IMR-90 (cell line): ENCODE measurements around the gene MGLL. TPM values are rescaled to one million over a fixed set of nuclear protein-coding genes. Genes with fewer than 3 reads are reported as not detected.
A peak's percentile ranks its signal among the peaks of the same experiment; 100 is the strongest.

ENCODE experiments used
- ATAC-seq: fragments of 200-7000 bp; cut with Tn5 transposase; 2 replicates; pipeline ENCODE4 v1.9.1; 2020; ENCODE audit warnings: low read depth, mild to moderate bottlenecking, moderate library complexity
- BruUV-seq: library from RNA; stranded (reverse); fragments of 400-500 nt; replicated peaks from 2 replicates; lab custom pipeline; 2021; lab: Mats Ljungman, UMichigan
- CTCF ChIA-PET: fragments of 300-600 bp; formaldehyde crosslinking; extraction: SDS; loops from one replicate; lab custom pipeline; 2021; ENCODE audit warnings: antibody characterized with exemption; lab: Yijun Ruan, JAX
- POLR2A ChIA-PET: fragments of 300-600 bp; sonication (Branson Sonifier 250); formaldehyde crosslinking; loops from one replicate; lab custom pipeline; 2022; ENCODE audit warnings: antibody characterized with exemption; ENCODE audit not compliant: unreplicated experiment; lab: Charles Lee
- DNase-seq: peaks from one replicate; pipeline ENCODE4 v3.0.0; 2013
- H2AFZ ChIP-seq: replicated peaks from 2 replicates; pipeline ENCODE3; 2013; ENCODE audit warnings: low read length, mild to moderate bottlenecking; ENCODE audit not compliant: poor library complexity
- H2AK5ac ChIP-seq: 2 replicates; pipeline ENCODE4 v1.6.1; 2013; ENCODE audit warnings: low read depth, low read length, inconsistent platforms
- H2AK9ac ChIP-seq: replicated peaks from 2 replicates; pipeline ENCODE3; 2013; ENCODE audit warnings: mild to moderate bottlenecking, low read depth, low read length, moderate library complexity; ENCODE audit not compliant: poor library complexity
- H2BK120ac ChIP-seq: 2 replicates; pipeline ENCODE4 v1.6.1; 2013; ENCODE audit warnings: low read depth, low read length, inconsistent platforms
- H2BK15ac ChIP-seq: 3 replicates; pipeline ENCODE4 v1.6.1; 2013; ENCODE audit warnings: low read depth, low read length, inconsistent platforms
- H2BK20ac ChIP-seq: 2 replicates; pipeline ENCODE4 v1.6.1; 2013; ENCODE audit warnings: low read depth, mild to moderate bottlenecking, inconsistent platforms, low read length, moderate library complexity
- H2BK5ac ChIP-seq: 2 replicates; pipeline ENCODE4 v1.6.1; 2013; ENCODE audit warnings: mild to moderate bottlenecking, low read depth, low read length, inconsistent platforms; ENCODE audit not compliant: poor library complexity, severe bottlenecking
- H3K14ac ChIP-seq: replicated peaks from 2 replicates; pipeline ENCODE4 v1.6.1; 2013; ENCODE audit warnings: low read depth, low read length, inconsistent platforms
- H3K18ac ChIP-seq: 2 replicates; pipeline ENCODE4 v1.6.1; 2013; ENCODE audit warnings: low read depth, low read length, control low read depth
- H3K23ac ChIP-seq: 2 replicates; pipeline ENCODE4 v1.6.1; 2013; ENCODE audit warnings: low read depth, low read length, inconsistent platforms
- H3K27ac ChIP-seq: 2 replicates; pipeline ENCODE4 v1.5.1; 2013; ENCODE audit warnings: mild to moderate bottlenecking, control low read depth, low read length; ENCODE audit not compliant: insufficient read depth
- H3K27me3 ChIP-seq: 2 replicates; pipeline ENCODE4 v1.6.1; 2013; ENCODE audit warnings: low read length; ENCODE audit not compliant: control insufficient read depth, insufficient read depth
- H3K36me3 ChIP-seq: 2 replicates; pipeline ENCODE4 v1.6.1; 2013; ENCODE audit warnings: low read length, mixed read lengths; ENCODE audit not compliant: control insufficient read depth, insufficient read depth
- H3K4ac ChIP-seq: 2 replicates; pipeline ENCODE4 v1.6.1; 2013; ENCODE audit warnings: low read depth, low read length, inconsistent platforms
- H3K4me1 ChIP-seq: 2 replicates; pipeline ENCODE4 v1.6.1; 2013; ENCODE audit warnings: low read length, mixed read lengths; ENCODE audit not compliant: control insufficient read depth, insufficient read depth
- H3K4me2 ChIP-seq: 2 replicates; pipeline ENCODE4 v1.6.1; 2013; ENCODE audit warnings: low read depth, mild to moderate bottlenecking, control low read depth, low read length, moderate library complexity
- H3K4me3 ChIP-seq: 2 replicates; pipeline ENCODE4 v1.5.1; 2013; ENCODE audit warnings: low read depth, mild to moderate bottlenecking, control low read depth, low read length, moderate library complexity; ENCODE audit not compliant: insufficient read depth
- H3K56ac ChIP-seq: 2 replicates; pipeline ENCODE4 v1.6.1; 2013; ENCODE audit warnings: low read length, inconsistent platforms; ENCODE audit not compliant: insufficient read depth; ENCODE audit errors: extremely low read depth
- H3K79me1 ChIP-seq, 2 experiments: 2 replicates each; pipeline ENCODE4 v1.6.1; 2013; ENCODE audit warnings: low read length in 2 of 2, inconsistent platforms in 1 of 2, low read depth in 1 of 2
- H3K9ac ChIP-seq: 2 replicates; pipeline ENCODE4 v1.6.1; 2013; ENCODE audit warnings: low read depth, low read length, control low read depth
- H3K9me1 ChIP-seq: 2 replicates; pipeline ENCODE4 v1.6.1; 2013; ENCODE audit warnings: low read length, inconsistent platforms; ENCODE audit not compliant: insufficient read depth
- H3K9me3 ChIP-seq: 2 replicates; pipeline ENCODE4 v1.6.1; 2013; ENCODE audit warnings: low read length; ENCODE audit not compliant: control insufficient read depth, insufficient read depth
- H4K20me1 ChIP-seq: 2 replicates; pipeline ENCODE4 v1.6.1; 2013; ENCODE audit warnings: low read length, inconsistent platforms; ENCODE audit not compliant: insufficient read depth
- H4K5ac ChIP-seq: 2 replicates; pipeline ENCODE4 v1.6.1; 2013; ENCODE audit warnings: mild to moderate bottlenecking, low read depth, low read length, control low read depth
- H4K8ac ChIP-seq, 2 experiments: 2 replicates each; pipeline ENCODE4 v1.6.1; 2013; ENCODE audit warnings: low read depth in 2 of 2, low read length in 2 of 2, control low read depth in 1 of 2, inconsistent platforms in 1 of 2
- H4K91ac ChIP-seq: 2 replicates; pipeline ENCODE4 v1.6.1; 2013; ENCODE audit warnings: low read depth, low read length, inconsistent platforms; ENCODE audit not compliant: insufficient read depth
- BHLHE40 ChIP-seq: fragments of 150-350 bp; IDR thresholded peaks from 2 replicates; pipeline ENCODE4 v1.6.1; 2016; ENCODE audit warnings: mild to moderate bottlenecking, low read depth, low read length
- CEBPB ChIP-seq: IDR thresholded peaks from 2 replicates; pipeline ENCODE4 v1.6.1; 2012; ENCODE audit warnings: low read depth, low read length, improper control_type of control experiment
- CHD1 ChIP-seq: IDR thresholded peaks from 2 replicates; pipeline ENCODE4 v1.6.1; 2012; ENCODE audit warnings: low read depth, low read length, improper control_type of control experiment
- CTCF ChIP-seq: conservative IDR thresholded peaks from 2 replicates; pipeline ENCODE4 v1.5.1; 2012; ENCODE audit warnings: mild to moderate bottlenecking, low read depth, low read length, improper control_type of control experiment
- ELK1 ChIP-seq: fragments of 150-350 bp; IDR thresholded peaks from 2 replicates; pipeline ENCODE4 v1.6.1; 2016; ENCODE audit warnings: low read depth, mild to moderate bottlenecking, low read length, moderate library complexity, borderline replicate concordance
- FOS ChIP-seq: fragments of 150-350 bp; IDR thresholded peaks from 2 replicates; pipeline ENCODE4 v1.6.1; 2016; ENCODE audit warnings: low read depth, low read length
- MAFK ChIP-seq: IDR thresholded peaks from 2 replicates; pipeline ENCODE4 v1.6.1; 2012; ENCODE audit warnings: low read depth, low read length, improper control_type of control experiment
- MAZ ChIP-seq: IDR thresholded peaks from 2 replicates; pipeline ENCODE4 v1.6.1; 2012; ENCODE audit warnings: low read depth, mild to moderate bottlenecking, low read length, improper control_type of control experiment, moderate library complexity, borderline replicate concordance
- MXI1 ChIP-seq: IDR thresholded peaks from 2 replicates; pipeline ENCODE4 v1.6.1; 2012; ENCODE audit warnings: low read depth, mild to moderate bottlenecking, low read length, moderate library complexity, borderline replicate concordance
- NFE2L2 ChIP-seq: fragments of 150-350 bp; IDR thresholded peaks from 2 replicates; pipeline ENCODE4 v1.6.1; 2016; ENCODE audit warnings: low read depth, mild to moderate bottlenecking, low read length
- POLR2A ChIP-seq: IDR thresholded peaks from 2 replicates; pipeline ENCODE4 v1.6.1; 2012; ENCODE audit warnings: mild to moderate bottlenecking, low read depth, low read length
- RAD21 ChIP-seq: IDR thresholded peaks from 2 replicates; pipeline ENCODE4 v1.6.1; 2012; ENCODE audit warnings: low read length, improper control_type of control experiment
- RCOR1 ChIP-seq: IDR thresholded peaks from 2 replicates; pipeline ENCODE4 v1.6.1; 2012; ENCODE audit warnings: mild to moderate bottlenecking, low read length, improper control_type of control experiment; ENCODE audit not compliant: insufficient replicate concordance
- RFX5 ChIP-seq: IDR thresholded peaks from 2 replicates; pipeline ENCODE4 v1.8.0; 2012; ENCODE audit warnings: low read depth, mild to moderate bottlenecking, low read length, moderate library complexity
- SMC3 ChIP-seq: fragments of 150-350 bp; IDR thresholded peaks from 2 replicates; pipeline ENCODE4 v1.6.1; 2016; ENCODE audit warnings: low read depth, mild to moderate bottlenecking, antibody characterized with exemption, low read length, moderate library complexity
- USF2 ChIP-seq: fragments of 150-350 bp; IDR thresholded peaks from 2 replicates; pipeline ENCODE4 v1.6.1; 2017; ENCODE audit warnings: mild to moderate bottlenecking, antibody characterized with exemption, low read length, low read depth
- WGBS, 2 experiments: methylation state at CpG; one replicate each; pipeline versions ENCODE4 v1.1.5 to v1.1.7; 2013; ENCODE audit warnings: missing lambda C conversion rate in 2 of 2; ENCODE audit not compliant: insufficient read length in 1 of 2; ENCODE audit errors: extremely low coverage in 2 of 2; 5-methylcytosine and 5-hydroxymethylcytosine counted together
- dilution Hi-C: fragments of 300-500 bp; cut with HindIII; formaldehyde crosslinking; loops from one replicate; pipeline ENCODE4 v1.14.3; 2018; ENCODE audit warnings: low sequenced_read_pairs; ENCODE audit not compliant: unreplicated experiment
- in situ Hi-C: fragments of 300-500 bp; cut with MboI; formaldehyde crosslinking; loops from 3 replicates; pipeline ENCODE4 v1.14.3; 2019; ENCODE audit warnings: low sequenced_read_pairs, inconsistent platforms, mixed read lengths
- intact Hi-C: fragments of 100-400 bp; cut with micrococcal nuclease; formaldehyde crosslinking; loops from 2 replicates; pipeline ENCODE4 v1.10.0; 2022
- polyA plus RNA-seq, 3 experiments: library from polyadenylated mRNA; depleted of rRNA; stranded (reverse); fragments of >200 nt; gene quantifications; 2 replicates each; pipeline ENCODE4 v1.2.3, GENCODE V29; 2012; ENCODE audit warnings: low replicate concordance in 1 of 3
- total RNA-seq: library from RNA; depleted of rRNA; stranded (reverse); fragments of >200 nt; gene quantifications from 2 replicates; pipeline ENCODE4 v1.2.3, GENCODE V29; 2012

The MGLL gene
- total and polyA plus RNA-seq, 2 of the 4 experiments (the other 2 are of a cell fraction): 23.7 to 60.6 TPM

GRCh38 chr3:127688022-127688415 lies 134.3 kb downstream of the MGLL start:
- no CpG with 5 or more reads among the region's 2 CpGs for WGBS, 2 experiments
- ATAC-seq: no peak
- POLR2A ChIA-PET: no interaction called here

More at GRCh38 chr3:127688022-127688415, 134.3 kb downstream of the MGLL start:
- peak overlapping the region; percentile 15; the same call in 1 of the 3 replicates for H2BK15ac ChIP-seq
- peak overlapping the region; percentile 32 for H2BK5ac ChIP-seq
- peak overlapping the region; percentile 98 for H2BK120ac ChIP-seq
- H3K4ac ChIP-seq: peak overlapping the region; percentile 98
- H3K56ac ChIP-seq: no peak overlapping the region
- H4K91ac ChIP-seq: peak overlapping the region; percentile 17
- H3K27me3 ChIP-seq: no peaks in the 10 kb centered on the region
- no peak overlapping the region for H3K4me3 ChIP-seq
- peak overlapping the region; percentile 82 for H2AK5ac ChIP-seq
- peak overlapping the region in 1 of 2 experiments; percentile 54; a peak in 1 of 4 replicates for H4K8ac ChIP-seq
- H4K5ac ChIP-seq: peak overlapping the region; percentile 13
- CTCF ChIA-PET: no interaction called here
- peak overlapping the region; percentile 17; the same call in 1 of the 2 replicates for H2BK20ac ChIP-seq
- intact Hi-C loops: no loop called here
- H3K27ac ChIP-seq: peak overlapping the region; percentile 8; the same call in 1 of the 2 replicates
- no TSS peak for BruUV-seq
- H3K23ac ChIP-seq: peak overlapping the region; percentile 52; the same call in 1 of the 2 replicates
- H2AK9ac ChIP-seq: peak overlapping the region; percentile 75
- in situ Hi-C loops: no loop called here
- TF ChIP-seq CEBPB: no peak
- no peak for TF ChIP-seq FOS
- no peak for TF ChIP-seq USF2
- TF ChIP-seq RFX5: no peak
- TF ChIP-seq RAD21: no peak
- TF ChIP-seq NFE2L2: no peak
- TF ChIP-seq ELK1: no peak
- no peak for TF ChIP-seq MAZ
- TF ChIP-seq MXI1: no peak
- no peak for TF ChIP-seq CTCF
- TF ChIP-seq MAFK: no peak
- no peak for TF ChIP-seq RCOR1
- no peak for TF ChIP-seq CHD1
- TF ChIP-seq POLR2A: no peak
- TF ChIP-seq BHLHE40: no peak
- no peak for TF ChIP-seq SMC3
- DNase-seq: no peak
- H3K14ac ChIP-seq: peak overlapping the region; percentile 93
- peaks cover 26% of the 10 kb centered on the region for H3K9me1 ChIP-seq
- H4K20me1 ChIP-seq: no peaks in the 10 kb centered on the region
- no peak overlapping the region for H3K4me2 ChIP-seq
- no peak overlapping the region for H3K9ac ChIP-seq
- peaks cover 26% of the 10 kb centered on the region for H3K4me1 ChIP-seq
- peaks cover 11% of the 10 kb centered on the region; the same call in 1 of the 2 replicates for H3K36me3 ChIP-seq
- H3K79me1 ChIP-seq: peaks cover 0 to 26% of the 10 kb centered on the region in 2 experiments; a peak in 2 of 4 replicates
- peak overlapping the region; percentile 46 for H3K18ac ChIP-seq
- dilution Hi-C loops: no loop called here
- peak overlapping the region; percentile 0 for H2AFZ ChIP-seq
- H3K9me3 ChIP-seq: no peaks in the 10 kb centered on the region
